Gastrocnemius medialis (tissue), 4 donors: Measurements from ENCODE around the gene PVALB.

Experiments used
- POLR2A ChIP-seq, 2 donors: fragments of 450-650 bp; IDR thresholded peaks; one replicate each; pipeline ENCODE4 v1.6.1; 2017; ENCODE audit warnings: antibody characterized with exemption in 2 of 2, mild to moderate bottlenecking in 2 of 2, moderate library complexity in 2 of 2
- TF ChIP-seq, protein P1 (sequence below), 5 experiments: fragments of 450-650 bp in 3 of 5; fragments of 200-600 bp in 2 of 5; sonication (generic) in 2 of 5; IDR thresholded peaks in 4 of 5; conservative IDR thresholded peaks in 1 of 5; 1 replicate in 4 of 5; 2 replicates in 1 of 5; pipeline ENCODE4 v1.5.1; 2016 to 2019; ENCODE audit warnings: antibody characterized with exemption in 5 of 5, mild to moderate bottlenecking in 3 of 5, moderate library complexity in 3 of 5

DNA sequence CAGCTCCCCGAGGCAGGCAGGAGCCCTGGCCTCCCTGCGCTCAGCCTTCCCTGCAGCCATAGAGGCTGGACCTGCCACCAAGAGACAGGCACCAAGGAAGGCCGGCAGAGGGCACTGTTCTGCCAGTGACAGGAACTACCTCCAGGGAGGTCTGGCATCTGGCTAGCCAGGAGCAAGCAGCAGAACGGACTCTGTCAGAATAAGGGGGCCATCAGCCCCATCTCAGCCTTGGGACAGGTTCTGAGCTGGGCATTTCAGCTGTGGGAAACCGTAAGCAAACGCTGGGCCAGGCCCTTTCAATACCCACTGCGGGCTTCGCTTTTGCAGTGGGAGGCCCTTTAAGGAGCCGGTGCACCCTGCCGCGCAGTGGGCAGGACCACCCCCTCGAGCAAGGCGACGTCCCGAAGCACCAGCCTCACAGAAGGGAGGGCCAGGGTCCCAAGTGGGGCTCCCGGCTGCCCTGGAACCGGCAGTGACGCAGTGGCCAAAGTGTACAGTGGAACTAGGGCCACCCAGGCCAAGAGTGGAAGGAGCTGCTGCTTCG lies 59.1 kb downstream of the PVALB start:
- TF ChIP-seq, protein P1, sequence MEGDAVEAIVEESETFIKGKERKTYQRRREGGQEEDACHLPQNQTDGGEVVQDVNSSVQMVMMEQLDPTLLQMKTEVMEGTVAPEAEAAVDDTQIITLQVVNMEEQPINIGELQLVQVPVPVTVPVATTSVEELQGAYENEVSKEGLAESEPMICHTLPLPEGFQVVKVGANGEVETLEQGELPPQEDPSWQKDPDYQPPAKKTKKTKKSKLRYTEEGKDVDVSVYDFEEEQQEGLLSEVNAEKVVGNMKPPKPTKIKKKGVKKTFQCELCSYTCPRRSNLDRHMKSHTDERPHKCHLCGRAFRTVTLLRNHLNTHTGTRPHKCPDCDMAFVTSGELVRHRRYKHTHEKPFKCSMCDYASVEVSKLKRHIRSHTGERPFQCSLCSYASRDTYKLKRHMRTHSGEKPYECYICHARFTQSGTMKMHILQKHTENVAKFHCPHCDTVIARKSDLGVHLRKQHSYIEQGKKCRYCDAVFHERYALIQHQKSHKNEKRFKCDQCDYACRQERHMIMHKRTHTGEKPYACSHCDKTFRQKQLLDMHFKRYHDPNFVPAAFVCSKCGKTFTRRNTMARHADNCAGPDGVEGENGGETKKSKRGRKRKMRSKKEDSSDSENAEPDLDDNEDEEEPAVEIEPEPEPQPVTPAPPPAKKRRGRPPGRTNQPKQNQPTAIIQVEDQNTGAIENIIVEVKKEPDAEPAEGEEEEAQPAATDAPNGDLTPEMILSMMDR (IDR thresholded peaks at IDR 0.05 in 4 of 5, conservative IDR thresholded peaks at IDR 0.05 in 1 of 5) = peak; percentile 31 to 85 (median 64)
- TF ChIP-seq POLR2A (IDR thresholded peaks at IDR 0.05) = no peak
